AG04449 (cell line): ENCODE measurements around the gene KLHL35.

Experiments used
- CTCF ChIA-PET: fragments of 350-600 bp; formaldehyde crosslinking; extraction: SDS; loops from one replicate; lab custom pipeline; 2021; ENCODE audit warnings: antibody characterized with exemption; lab: Yijun Ruan, JAX
- POLR2A ChIA-PET: fragments of 400-600, 350-600 bp; formaldehyde crosslinking; extraction: SDS; loops from one replicate; lab custom pipeline; 2020; ENCODE audit warnings: antibody characterized with exemption, inconsistent platforms; lab: Yijun Ruan, JAX
- DNase-seq: peaks from one replicate; pipeline ENCODE4 v3.0.0-alpha.2; 2010; ENCODE audit warnings: low read depth, low spot score
- H3K4me3 ChIP-seq: 2 replicates; pipeline ENCODE4 v1.5.1; 2011; ENCODE audit warnings: low read depth, mild to moderate bottlenecking, control low read depth, low read length
- TF ChIP-seq, protein P1 (sequence below): IDR thresholded peaks from one replicate; pipeline ENCODE4 v1.5.1; 2011; ENCODE audit warnings: mild to moderate bottlenecking, moderate library complexity, low read length, control low read depth, inconsistent platforms; ENCODE audit not compliant: insufficient read depth; ENCODE audit errors: missing control alignments

Gene KLHL35

DNA sequence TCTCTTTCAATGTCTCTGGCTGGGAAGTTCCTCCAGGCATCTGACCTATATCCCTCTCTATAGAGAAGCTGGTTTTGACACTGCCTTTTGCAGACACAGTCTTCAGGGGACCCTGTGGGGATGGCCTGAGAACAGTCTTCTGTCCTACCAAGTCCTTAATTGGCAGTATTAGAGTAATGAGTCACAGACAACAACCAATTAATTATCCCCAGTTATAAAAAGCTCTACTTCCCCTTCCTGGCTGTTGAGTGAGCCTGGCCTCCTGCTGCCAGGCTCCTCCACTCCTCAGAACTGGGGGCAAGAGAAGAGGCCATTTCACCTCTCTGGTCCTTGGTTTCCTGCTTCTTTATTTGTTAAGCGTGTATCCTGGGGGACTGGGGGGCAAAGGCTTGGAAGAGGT lies 41.2 kb upstream of the KLHL35 start:
- POLR2A ChIA-PET = no interaction called here
- no peak for DNase-seq

GRCh38 chr11:75473684-75474083 lies 40.7 kb upstream of the KLHL35 start:
- no peak for DNase-seq
- TF ChIP-seq, protein P1, sequence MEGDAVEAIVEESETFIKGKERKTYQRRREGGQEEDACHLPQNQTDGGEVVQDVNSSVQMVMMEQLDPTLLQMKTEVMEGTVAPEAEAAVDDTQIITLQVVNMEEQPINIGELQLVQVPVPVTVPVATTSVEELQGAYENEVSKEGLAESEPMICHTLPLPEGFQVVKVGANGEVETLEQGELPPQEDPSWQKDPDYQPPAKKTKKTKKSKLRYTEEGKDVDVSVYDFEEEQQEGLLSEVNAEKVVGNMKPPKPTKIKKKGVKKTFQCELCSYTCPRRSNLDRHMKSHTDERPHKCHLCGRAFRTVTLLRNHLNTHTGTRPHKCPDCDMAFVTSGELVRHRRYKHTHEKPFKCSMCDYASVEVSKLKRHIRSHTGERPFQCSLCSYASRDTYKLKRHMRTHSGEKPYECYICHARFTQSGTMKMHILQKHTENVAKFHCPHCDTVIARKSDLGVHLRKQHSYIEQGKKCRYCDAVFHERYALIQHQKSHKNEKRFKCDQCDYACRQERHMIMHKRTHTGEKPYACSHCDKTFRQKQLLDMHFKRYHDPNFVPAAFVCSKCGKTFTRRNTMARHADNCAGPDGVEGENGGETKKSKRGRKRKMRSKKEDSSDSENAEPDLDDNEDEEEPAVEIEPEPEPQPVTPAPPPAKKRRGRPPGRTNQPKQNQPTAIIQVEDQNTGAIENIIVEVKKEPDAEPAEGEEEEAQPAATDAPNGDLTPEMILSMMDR = no peak
- POLR2A ChIA-PET = no interaction called here
- H3K4me3 ChIP-seq = no peak overlapping the region
- CTCF ChIA-PET = interaction anchor here (1.5 kb wide), 1 partner anchor 12 kb away, joined by 5 read pairs; no protein-coding TSS in a partner anchor

More for the DNA sequence above, 41.2 kb upstream of the KLHL35 start:
- TF ChIP-seq, protein P1 = no peak
- H3K4me3 ChIP-seq = no peak overlapping the region
- CTCF ChIA-PET = interaction anchor here (1.5 kb wide), 1 partner anchor 12 kb away, joined by 5 read pairs; no protein-coding TSS in a partner anchor

DNA sequence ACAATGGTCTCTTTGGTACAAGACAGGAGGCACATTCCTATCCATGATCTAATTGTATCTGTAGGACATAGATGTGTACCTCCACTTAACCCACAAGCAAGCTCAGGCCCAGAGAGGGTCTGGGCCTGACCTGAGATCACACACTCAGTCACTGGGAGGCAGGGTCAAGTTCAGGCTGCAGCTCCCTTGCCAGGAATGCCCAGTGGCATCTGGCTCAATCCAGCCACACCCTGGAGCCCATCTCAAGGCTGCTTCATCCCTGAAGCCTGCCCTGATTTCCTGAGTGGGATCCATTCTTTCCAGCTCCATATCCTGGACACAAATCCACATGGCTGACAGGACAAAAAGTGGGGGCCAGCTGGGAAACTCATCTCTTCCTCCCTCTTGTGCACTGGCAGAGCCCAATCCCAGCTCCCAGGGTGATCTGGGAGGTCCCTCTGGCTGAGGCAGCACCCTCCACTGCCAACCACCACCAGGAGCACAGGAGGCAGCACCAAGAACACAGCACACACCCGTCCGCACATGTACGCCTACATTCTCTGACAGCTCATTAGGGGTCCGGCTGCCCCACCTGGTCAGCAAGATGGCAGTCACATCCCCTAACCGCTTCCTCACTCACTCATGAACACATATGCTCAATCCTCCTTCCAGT lies 39.2 kb upstream of the KLHL35 start:
- TF ChIP-seq, protein P1 = no peak
- no peak for DNase-seq
- ChIA-PET POLR2A (no interaction called here), CTCF (interaction anchor here (0.6 to 1.0 kb wide), 4 partner anchors 17 to 59 kb away, joined by 3 to 4 read pairs (median 4); partner anchors contain the start of gene GDPD5)
- no peak overlapping the region for H3K4me3 ChIP-seq

DNA sequence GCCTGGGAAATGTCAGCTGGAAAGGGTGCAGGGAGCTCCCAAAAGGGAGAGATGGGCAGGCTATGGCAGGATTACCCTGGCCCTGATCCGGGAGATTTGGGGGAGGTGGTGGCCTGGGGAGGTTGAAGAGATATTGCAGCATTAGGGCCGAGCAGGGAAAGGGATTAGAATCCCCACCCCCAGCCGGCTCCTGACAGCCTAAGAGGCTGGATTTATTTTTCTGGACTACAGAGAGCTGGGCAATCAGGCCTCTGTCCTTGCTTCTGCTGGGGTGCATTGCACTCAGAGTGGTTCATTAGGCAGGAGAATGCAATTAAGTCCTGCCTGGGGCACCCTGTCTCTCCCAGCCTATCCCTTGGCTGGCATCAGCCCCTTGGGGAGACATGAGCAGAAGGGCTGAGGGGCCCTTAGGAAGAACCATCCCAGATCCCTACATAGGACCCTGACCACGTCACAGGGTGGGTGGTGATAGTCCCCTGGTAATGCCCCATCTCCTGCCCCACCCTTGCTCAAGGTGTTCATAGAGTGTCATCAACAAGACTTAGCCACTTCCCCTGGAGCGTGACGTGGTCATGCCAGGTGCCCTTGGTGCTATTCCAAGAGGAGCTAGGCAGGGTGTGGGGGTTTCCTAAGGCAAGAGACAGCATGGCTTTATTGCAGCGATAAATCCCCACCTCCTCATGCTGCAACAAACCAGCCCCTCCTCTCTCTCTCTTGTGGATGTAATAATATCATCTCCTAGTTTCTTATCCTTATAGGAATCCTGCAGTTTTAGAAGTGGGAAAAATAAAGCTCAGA lies 38.4 kb upstream of the KLHL35 start:
- CTCF ChIA-PET = interaction anchor here (0.6 to 1.2 kb wide), 6 partner anchors 17 to 60 kb away, joined by 3 to 4 read pairs (median 4); partner anchors contain the start of gene GDPD5
- POLR2A ChIA-PET = no interaction called here
- no peak for DNase-seq
- TF ChIP-seq, protein P1 = no peak
- H3K4me3 ChIP-seq = no peak overlapping the region

- ChIA-PET POLR2A (no interaction called here), CTCF (interaction anchor here (1.0 to 1.2 kb wide), 3 partner anchors 16 to 26 kb away, joined by 4 read pairs; no protein-coding TSS in a partner anchor)
- TF ChIP-seq, protein P1 = no peak
- H3K4me3 ChIP-seq = no peak overlapping the region
- DNase-seq = no peak
Observed at GRCh38 chr11:75470476-75471080, 37.6 kb upstream of the KLHL35 start.
